HEK293T (cell line): ENCODE measurements around the gene WFS1.

Source experiments
- CTCF ChIA-PET: fragments of 350-600 bp; formaldehyde crosslinking; extraction: SDS; loops from one replicate; lab custom pipeline; 2021; ENCODE audit warnings: antibody characterized with exemption, inconsistent platforms; lab: Yijun Ruan, JAX
- POLR2A ChIA-PET: fragments of 350-600 bp; formaldehyde crosslinking; extraction: SDS; loops from one replicate; lab custom pipeline; 2020; ENCODE audit warnings: antibody characterized with exemption, inconsistent platforms; lab: Yijun Ruan, JAX
- DNase-seq: peaks from one replicate; pipeline ENCODE4 v3.0.0; 2012; ENCODE audit warnings: mixed read lengths; ENCODE audit errors: extremely low spot score
- ARNT ChIP-seq: fragments of 450-650 bp; IDR thresholded peaks from 2 replicates; pipeline ENCODE4 v1.6.1; 2017; ENCODE audit warnings: mild to moderate bottlenecking
- BHLHE40 ChIP-seq: fragments of 450-650 bp; IDR thresholded peaks from 2 replicates; pipeline ENCODE4 v1.6.1; 2016; ENCODE audit warnings: mild to moderate bottlenecking, moderate library complexity, borderline replicate concordance
- CTBP1 ChIP-seq: fragments of 450-650 bp; IDR thresholded peaks from 2 replicates; pipeline ENCODE4 v1.6.1; 2016; ENCODE audit warnings: borderline replicate concordance
- ELF4 ChIP-seq: fragments of 450-650 bp; IDR thresholded peaks from 2 replicates; pipeline ENCODE4 v1.6.1; 2017; ENCODE audit warnings: antibody characterized with exemption
- FOXA1 ChIP-seq: fragments of 450-650 bp; IDR thresholded peaks from 2 replicates; pipeline ENCODE4 v1.6.1; 2016; ENCODE audit warnings: mild to moderate bottlenecking
- FOXK2 ChIP-seq: fragments of 450-650 bp; IDR thresholded peaks from 2 replicates; pipeline ENCODE4 v1.6.1; 2016; ENCODE audit warnings: mild to moderate bottlenecking
- FOXM1 ChIP-seq: fragments of 450-650 bp; IDR thresholded peaks from 2 replicates; pipeline ENCODE4 v1.6.1; 2017; ENCODE audit warnings: mild to moderate bottlenecking, borderline replicate concordance
- HDGF ChIP-seq: fragments of 450-650 bp; IDR thresholded peaks from 2 replicates; pipeline ENCODE4 v1.6.1; 2017; ENCODE audit warnings: antibody characterized with exemption, borderline replicate concordance
- L3MBTL2 ChIP-seq: fragments of 450-650 bp; conservative IDR thresholded peaks from 2 replicates; pipeline ENCODE4 v1.6.1; 2016; ENCODE audit warnings: mild to moderate bottlenecking
- LEF1 ChIP-seq: fragments of 450-650 bp; IDR thresholded peaks from 2 replicates; pipeline ENCODE4 v1.6.1; 2017; ENCODE audit warnings: mild to moderate bottlenecking, borderline replicate concordance
- NFRKB ChIP-seq: fragments of 450-650 bp; IDR thresholded peaks from 2 replicates; pipeline ENCODE4 v1.6.1; 2016; ENCODE audit warnings: mild to moderate bottlenecking, moderate library complexity
- SP1 ChIP-seq: fragments of 450-650 bp; IDR thresholded peaks from 2 replicates; pipeline ENCODE4 v1.6.1; 2017
- SUZ12 ChIP-seq: fragments of 450-650 bp; IDR thresholded peaks from 2 replicates; pipeline ENCODE4 v1.6.1; 2016; ENCODE audit warnings: mild to moderate bottlenecking
- TARDBP ChIP-seq: fragments of 450-650 bp; IDR thresholded peaks from 2 replicates; pipeline ENCODE4 v1.6.1; 2016
- ZNF384 ChIP-seq: fragments of 450-650 bp; IDR thresholded peaks from 2 replicates; pipeline ENCODE4 v1.6.1; 2016
- TF ChIP-seq, protein P1 (sequence below): fragments of 450-650 bp; IDR thresholded peaks from 2 replicates; pipeline ENCODE4 v1.6.1; 2016

WFS1 gene

GRCh38 chr4:6264225-6264540 lies 5.5 kb upstream of the WFS1 start:
- POLR2A ChIA-PET: interaction anchor here (1.0 kb wide), 1 partner anchor 65 kb away, joined by 3 read pairs; no protein-coding TSS in a partner anchor

GRCh38 chr4:6265546-6265945 lies 4.1 kb upstream of the WFS1 start:
- ChIA-PET CTCF (interaction anchor here (1.1 kb wide), 1 partner anchor 62 kb away, joined by 6 read pairs; no protein-coding TSS in a partner anchor), POLR2A (no interaction called here)
- TF ChIP-seq BHLHE40 (no peak), TARDBP (no peak), SUZ12 (no peak), FOXK2 (no peak), LEF1 (no peak), ARNT (no peak), L3MBTL2 (no peak), HDGF (no peak), SP1 (no peak), CTBP1 (no peak)
- no peak for DNase-seq

More at GRCh38 chr4:6264225-6264540, 5.5 kb upstream of the WFS1 start:
- CTCF ChIA-PET: interaction anchor here (0.6 to 1.6 kb wide), 11 partner anchors 9 to 283 kb away, joined by 3 to 18 read pairs (median 4); no protein-coding TSS in a partner anchor
- TF ChIP-seq FOXK2: no peak
- TF ChIP-seq ELF4: no peak
- no peak for DNase-seq

GRCh38 chr4:6267573-6267972 lies 2.1 kb upstream of the WFS1 start:
- TF ChIP-seq, protein P1, sequence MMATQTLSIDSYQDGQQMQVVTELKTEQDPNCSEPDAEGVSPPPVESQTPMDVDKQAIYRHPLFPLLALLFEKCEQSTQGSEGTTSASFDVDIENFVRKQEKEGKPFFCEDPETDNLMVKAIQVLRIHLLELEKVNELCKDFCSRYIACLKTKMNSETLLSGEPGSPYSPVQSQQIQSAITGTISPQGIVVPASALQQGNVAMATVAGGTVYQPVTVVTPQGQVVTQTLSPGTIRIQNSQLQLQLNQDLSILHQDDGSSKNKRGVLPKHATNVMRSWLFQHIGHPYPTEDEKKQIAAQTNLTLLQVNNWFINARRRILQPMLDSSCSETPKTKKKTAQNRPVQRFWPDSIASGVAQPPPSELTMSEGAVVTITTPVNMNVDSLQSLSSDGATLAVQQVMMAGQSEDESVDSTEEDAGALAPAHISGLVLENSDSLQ: no peak
- TF ChIP-seq LEF1 (no peak), SUZ12 (no peak), SP1 (no peak), ZNF384 (no peak), NFRKB (no peak), L3MBTL2 (no peak), FOXA1 (no peak), FOXK2 (no peak), TARDBP (no peak), FOXM1 (no peak), ELF4 (no peak), HDGF (no peak), ARNT (no peak), BHLHE40 (no peak), CTBP1 (no peak)
- ChIA-PET CTCF (interaction anchor here (2.2 to 3.0 kb wide), 3 partner anchors 17 to 64 kb away, joined by 6 to 9 read pairs (median 8); no protein-coding TSS in a partner anchor), POLR2A (interaction anchor here (1.5 kb wide), 1 partner anchor 67 kb away, joined by 3 read pairs; the partner anchor contains the start of gene JAKMIP1)
- DNase-seq: no peak

- POLR2A ChIA-PET: interaction anchor here (0.6 to 1.5 kb wide), 4 partner anchors 12 to 68 kb away, joined by 3 to 6 read pairs (median 4); partner anchors contain the start of gene JAKMIP1
These were observed 717 bp upstream of the WFS1 start for GRCh38 chr4:6268650-6269615.

GRCh38 chr4:6270636-6271121 lies 1.0 kb downstream of the WFS1 start:
- TF ChIP-seq SP1 (no peak), CTBP1 (no peak), FOXK2 (no peak), NFRKB (no peak)
- ChIA-PET POLR2A (interaction anchor here (1.3 kb wide), 1 partner anchor 38 kb away, joined by 4 read pairs; no protein-coding TSS in a partner anchor), CTCF (interaction anchor here (1.0 kb wide), 1 partner anchor 20 kb away, joined by 4 read pairs; no protein-coding TSS in a partner anchor)
- DNase-seq: no peak

More at GRCh38 chr4:6268650-6269615, 717 bp upstream of the WFS1 start:
- no peak for DNase-seq
- no peak for TF ChIP-seq ZNF384
- TF ChIP-seq FOXM1: no peak
- no peak for TF ChIP-seq HDGF
- TF ChIP-seq ARNT: no peak
- TF ChIP-seq BHLHE40: no peak
- TF ChIP-seq, protein P1: no peak
- TF ChIP-seq TARDBP: no peak
- no peak for TF ChIP-seq FOXK2
- CTCF ChIA-PET: interaction anchor here (0.6 to 3.0 kb wide), 5 partner anchors 15 to 63 kb away, joined by 3 to 9 read pairs (median 3); no protein-coding TSS in a partner anchor

DNA sequence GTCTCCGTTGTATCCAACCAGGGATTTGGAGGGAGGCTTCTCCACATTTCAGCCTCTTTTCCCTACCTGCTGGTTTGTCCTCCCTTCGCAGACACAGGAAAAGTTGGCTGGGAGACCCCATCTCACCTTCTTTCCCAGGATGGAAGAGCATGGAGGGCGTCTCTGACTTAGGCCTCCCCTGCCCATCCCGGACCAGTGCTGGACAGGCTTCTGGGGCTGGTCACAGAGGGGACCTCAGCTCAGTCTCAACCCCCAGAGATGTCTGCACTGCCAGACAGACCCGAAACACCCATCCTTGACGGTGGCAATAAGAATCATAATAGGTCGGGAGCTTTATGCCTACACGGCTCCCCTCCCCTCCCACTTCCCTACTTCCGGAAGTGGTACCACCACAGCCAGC lies 1.6 kb downstream of the WFS1 start:
- POLR2A ChIA-PET: no interaction called here
- no peak for DNase-seq
- TF ChIP-seq NFRKB (no peak), ELF4 (no peak), HDGF (no peak), FOXA1 (no peak), SP1 (no peak), FOXK2 (no peak), ARNT (no peak), FOXM1 (no peak)
- CTCF ChIA-PET: interaction anchor here (1.0 kb wide), 1 partner anchor 20 kb away, joined by 4 read pairs; no protein-coding TSS in a partner anchor
